GM18511 (cell line): ENCODE results near the gene CLNK.
A peak's percentile ranks its signal among the peaks of the same experiment; 100 is the strongest.
"Not testable (repeated sequence)": the region's sequence is repeated elsewhere in the genome, so short reads cannot be mapped to it uniquely, and the experiment has no call there.

ENCODE experiments used
- ATAC-seq: cut with Tn5 transposase; IDR thresholded peaks from one replicate; pipeline ENCODE4 v1.9.1; 2021; ENCODE audit warnings: mild to moderate bottlenecking, moderate library complexity; ENCODE audit not compliant: unreplicated experiment

CLNK gene

DNA sequence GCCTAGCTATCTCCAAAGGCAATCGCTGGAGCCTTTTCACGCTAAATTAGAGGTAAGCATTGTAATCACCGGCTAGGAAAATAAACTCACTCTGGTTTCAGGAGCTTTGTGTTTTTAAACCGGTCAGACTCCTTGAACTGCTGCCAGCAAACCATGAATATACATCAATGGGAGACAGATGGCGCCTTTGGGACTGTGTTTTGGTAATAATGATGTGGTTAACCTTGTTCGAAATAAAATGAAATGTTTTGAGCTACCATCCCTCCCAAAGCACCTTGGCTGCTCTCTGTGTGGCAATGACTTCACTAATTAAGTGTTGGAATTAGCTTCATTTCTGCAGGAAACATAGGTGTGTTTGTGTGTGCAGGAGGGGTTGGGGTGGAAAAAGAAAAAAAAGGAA lies 65.3 kb downstream of the CLNK start:
- no peak for ATAC-seq

DNA sequence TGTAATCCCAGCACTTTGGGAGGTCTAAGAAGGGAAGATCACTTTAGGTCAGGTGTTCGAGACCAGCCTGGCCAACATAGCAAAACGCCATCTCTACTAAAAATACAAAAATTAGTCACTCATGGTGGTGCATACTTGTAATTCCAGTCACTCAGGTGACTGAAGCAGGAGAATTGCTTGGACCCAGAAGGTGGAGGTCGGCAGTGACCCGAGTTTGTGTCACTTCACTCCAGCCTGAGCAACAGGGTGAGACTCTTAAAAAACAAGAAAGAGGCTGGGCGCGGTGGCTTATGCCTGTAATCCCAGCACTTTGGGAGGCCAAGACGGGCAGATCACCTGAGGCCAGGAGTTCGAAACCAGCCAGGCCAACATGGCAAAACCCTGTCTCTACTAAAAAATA lies 69.6 kb downstream of the CLNK start:
- not testable (repeated sequence) for ATAC-seq

DNA sequence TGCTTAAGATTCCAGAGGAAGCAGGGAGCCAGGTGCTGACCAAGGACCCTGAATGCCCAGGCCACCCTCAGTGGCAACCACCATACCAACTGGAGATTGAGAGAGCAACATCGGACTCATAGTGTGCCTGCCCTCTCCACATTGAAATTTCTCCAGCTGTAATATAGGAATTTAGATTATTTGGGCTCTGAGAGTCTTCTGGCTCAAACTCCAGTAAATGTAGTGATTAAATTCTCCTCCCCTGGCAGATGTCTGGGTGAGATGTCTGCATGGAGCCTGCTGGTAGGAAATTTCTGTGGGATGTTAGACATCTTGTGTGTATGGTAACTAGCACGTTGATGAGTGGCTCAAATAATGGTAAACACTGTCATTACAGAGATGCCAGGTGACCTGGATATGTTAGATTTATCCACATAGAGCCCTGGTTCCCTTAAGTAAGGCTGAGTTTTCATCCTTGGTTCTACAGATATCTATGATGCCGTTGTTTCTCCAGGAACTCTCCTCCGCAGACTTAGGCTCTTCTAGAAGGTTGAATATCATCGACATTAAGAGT lies 70.6 kb downstream of the CLNK start:
- ATAC-seq: no peak

DNA sequence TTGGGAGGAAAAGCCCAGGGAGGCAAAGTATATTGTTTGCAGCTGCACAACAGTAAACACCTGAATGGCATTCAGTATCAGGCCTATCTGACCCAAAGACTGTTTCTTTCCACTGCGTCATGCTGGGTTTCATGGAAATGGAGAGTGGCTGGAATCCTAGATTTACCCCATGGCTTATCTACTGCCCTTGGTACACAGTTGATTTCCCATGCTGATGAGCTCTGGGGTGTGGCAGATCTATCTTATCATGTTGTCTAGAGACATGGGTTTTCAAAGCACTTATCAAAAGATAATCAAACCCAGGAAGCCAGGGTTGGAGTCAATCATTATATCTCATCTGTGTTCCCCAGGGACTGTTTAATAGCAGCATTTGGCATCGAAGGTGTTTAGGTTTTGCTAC lies 72.1 kb downstream of the CLNK start:
- no peak for ATAC-seq

DNA sequence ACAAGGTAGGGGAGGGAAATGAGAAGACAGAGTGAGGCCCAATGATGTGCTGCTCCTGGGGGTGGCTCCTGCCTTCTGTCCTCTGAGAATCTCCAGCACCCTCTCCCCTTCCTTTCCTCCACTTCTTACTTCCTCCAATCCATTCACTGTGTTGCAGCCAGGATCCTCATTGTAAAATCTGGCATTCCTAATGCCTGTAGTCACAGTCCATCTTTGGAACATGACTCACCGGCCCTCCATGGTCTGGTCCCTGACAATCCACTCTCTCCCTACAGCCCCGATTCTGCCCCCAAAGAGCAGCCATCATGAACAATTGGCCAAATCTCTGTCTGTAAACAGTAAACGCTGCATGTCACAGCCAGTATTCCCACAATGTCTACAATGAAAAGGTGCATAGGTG lies 72.9 kb downstream of the CLNK start:
- no peak for ATAC-seq

DNA sequence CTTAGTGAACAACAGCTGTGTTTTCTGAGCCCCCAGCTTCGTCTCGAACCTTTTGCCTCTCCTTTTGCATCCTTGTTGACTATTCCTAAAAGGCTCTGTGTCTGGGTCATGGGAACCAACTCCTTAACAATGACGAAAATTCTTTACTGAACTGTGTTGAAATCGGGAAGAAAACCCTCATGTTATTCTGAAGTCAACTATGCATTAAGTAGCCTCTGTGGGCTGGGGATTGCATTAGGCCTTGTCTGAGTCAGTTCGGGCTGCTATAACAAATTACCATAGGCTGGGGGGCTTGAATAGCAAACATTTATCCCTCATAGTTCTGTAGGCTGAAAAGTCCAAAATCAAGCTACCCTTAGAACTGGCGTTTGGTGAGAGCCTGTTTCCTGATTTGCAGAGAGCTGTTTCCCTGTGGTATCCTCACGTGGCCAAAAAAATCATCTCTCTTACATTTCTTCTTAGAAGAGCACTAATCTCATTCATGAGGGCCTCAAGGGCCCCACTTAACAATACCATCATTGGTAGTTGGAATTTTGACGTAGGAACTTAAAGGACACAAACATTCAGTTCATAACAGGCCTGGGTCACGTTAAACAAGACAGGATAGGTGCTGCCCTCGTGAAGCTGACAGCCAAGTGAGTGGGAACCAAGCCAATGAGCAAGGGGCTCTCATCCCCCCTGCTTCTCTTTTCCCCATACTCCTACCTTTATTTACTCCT lies 75.9 kb downstream of the CLNK start:
- ATAC-seq: no peak

DNA sequence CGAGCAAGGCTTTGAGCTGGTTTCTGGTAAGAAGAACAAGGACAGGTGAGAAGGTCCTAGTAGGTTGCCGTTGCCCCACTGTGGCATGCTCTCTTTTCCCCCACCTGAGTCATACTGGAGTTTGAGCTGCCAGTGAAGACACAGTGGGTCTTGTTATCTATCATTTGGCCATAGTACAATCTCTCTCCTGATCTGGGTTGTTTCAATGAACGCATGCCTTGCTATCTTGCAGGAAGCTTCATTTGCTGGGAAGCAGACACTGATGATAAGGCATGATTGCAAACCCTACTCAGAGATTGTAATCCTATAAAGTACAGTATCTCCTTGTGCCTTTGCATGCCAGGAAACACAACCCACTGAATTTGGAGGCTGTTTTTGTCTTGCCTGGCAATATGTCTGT lies 77.4 kb downstream of the CLNK start:
- no peak for ATAC-seq

DNA sequence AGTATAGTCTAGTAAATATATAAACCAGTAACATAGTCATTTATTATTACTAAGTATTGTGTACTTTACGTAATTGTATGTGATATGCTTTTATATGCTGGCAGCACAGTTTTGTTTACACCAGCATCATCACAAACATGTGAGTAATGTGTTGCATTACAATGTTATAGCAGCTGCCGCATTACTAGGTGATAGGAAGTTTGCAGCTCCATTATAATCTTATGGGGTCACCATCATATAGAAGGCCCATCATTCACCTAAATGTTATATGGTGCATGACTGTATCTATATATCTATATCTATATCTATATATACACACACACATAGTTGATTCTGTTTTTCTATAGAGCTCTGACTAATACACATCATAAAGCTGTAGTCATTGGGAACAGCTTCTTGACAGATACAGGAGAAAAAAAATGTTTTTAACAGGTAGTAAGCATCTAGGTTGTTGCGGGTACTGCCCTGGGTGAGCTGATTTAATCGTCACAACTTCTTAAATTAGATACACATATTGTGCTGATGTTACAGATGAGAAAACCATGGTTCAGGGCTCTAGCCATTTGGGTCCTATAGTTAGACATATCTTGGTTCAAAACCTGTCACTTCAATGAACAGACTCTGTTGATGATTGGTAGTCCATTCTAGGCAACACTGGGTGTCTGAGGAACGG lies 77.9 kb downstream of the CLNK start:
- ATAC-seq: no peak

DNA sequence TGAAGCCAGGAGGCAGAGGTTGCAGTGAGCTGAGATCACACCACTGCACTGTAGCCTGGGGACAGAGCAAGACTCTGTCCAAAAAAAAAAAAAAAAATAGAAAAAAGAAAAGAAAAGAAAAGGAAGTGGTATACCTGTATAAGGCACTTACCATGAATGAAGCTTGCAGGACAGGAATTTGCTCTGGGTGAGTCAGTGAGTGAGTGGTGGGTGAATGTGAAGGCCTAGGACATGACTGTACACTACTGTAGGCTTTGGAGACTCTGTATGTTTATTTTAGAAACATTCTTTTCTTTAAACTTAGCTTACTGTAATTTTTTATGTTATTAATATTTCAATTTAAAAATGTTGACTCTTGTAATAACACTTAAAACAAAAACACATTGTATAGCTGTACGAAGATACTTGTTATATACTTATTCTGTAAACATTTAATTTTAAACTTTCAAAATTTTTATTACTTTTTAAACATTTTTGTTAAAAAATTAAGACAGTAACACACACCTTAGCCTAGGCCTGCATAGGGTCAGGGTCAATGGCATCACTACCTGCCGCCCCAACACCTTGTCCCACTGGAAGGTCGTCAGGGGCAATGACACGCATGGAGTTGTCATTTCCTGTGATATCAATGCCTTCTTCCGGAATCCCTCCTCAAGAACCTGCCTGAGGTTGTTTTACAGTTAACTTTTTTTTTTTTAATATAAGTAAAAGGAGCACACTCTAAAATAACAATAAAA lies 78.7 kb downstream of the CLNK start:
- no peak for ATAC-seq

DNA sequence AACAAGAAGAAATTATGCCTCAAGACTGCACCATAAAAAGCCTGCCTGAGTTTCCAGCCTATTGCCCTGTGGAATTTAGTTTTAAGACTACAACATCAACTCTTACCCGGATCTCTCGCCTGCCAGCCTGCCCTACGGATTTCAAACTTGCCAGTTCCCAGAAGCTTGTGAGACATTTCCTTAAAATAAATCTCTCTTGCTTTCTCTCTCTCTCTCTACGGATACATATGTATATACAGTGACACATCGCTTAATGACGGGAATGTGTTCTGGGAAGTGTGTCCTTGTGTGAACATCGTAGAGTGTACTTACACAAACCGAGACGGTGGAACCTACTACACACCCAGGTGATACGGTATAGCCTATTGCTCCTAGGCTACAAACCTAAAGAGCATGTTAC lies 79.5 kb downstream of the CLNK start:
- no peak for ATAC-seq

DNA sequence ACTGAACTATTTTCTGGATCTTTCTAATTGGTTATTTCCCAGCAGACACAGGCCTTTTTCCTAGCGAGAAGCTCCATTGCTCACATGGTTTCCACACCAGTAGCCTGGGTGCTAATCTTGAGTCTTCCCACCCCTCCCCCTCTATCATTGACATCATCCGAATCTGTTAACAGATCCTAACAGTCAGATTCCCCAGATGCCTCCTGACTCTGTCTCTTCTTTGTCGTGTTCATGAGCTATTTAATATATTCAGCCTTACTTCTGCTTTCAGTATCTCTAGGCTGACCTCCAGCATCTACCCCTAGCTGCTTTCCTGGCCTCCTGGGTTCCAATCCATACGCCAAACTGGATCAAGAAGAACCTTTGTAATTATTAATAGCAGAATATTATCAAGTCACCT lies 85.0 kb downstream of the CLNK start:
- peak; percentile 69 for ATAC-seq

DNA sequence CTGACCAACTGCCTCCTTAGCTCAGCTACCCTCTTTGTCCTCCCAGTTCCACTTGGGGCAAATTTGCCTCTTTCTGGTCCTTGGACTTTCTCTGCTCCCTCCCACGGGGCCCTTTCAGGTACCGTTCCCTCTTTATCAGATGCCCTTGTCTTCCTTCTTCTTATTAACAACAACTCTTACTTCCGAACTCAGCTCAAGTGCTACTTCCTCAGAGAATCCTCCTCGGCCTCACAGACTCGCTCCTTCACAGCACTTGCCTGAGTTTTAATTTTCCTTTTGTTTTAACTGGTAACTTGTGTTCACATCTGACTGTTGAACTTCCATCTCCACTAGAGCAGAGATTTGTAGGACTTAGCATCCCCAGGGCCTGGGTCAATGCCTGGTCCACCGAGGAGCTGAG lies 85.7 kb downstream of the CLNK start:
- peak; percentile 71 for ATAC-seq

DNA sequence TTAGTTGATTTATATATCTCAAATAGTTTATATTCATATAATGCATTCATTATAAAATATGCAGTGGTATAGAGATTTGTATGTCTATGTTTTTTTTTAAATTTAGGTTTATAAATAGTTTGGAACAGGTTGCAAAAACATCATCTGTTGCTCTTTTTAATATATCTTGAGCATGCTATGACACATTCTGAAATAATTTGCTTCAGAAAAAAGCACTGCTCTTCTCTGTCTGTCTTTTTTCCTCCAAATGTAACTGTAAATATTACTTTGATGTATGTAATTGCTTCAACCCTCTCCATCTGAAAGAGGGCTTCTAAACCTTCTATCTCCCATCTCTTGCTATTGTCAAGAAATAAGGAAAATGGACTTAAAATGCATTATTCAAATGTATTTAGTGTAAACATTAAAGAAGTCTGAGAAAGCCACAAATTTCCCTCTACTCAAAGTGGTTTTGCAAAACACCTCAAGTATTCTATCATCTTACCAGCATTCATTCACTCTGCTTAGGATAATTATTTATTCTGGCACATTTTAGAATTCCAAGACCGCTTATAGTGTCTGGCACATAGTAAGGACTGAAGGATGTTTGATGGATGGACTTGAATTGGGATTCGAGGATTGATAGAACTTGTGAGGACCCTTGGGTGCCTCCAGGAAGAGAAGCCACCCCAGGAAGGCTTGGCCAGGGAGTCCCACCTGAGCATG lies 87.8 kb downstream of the CLNK start:
- ATAC-seq: no peak

DNA sequence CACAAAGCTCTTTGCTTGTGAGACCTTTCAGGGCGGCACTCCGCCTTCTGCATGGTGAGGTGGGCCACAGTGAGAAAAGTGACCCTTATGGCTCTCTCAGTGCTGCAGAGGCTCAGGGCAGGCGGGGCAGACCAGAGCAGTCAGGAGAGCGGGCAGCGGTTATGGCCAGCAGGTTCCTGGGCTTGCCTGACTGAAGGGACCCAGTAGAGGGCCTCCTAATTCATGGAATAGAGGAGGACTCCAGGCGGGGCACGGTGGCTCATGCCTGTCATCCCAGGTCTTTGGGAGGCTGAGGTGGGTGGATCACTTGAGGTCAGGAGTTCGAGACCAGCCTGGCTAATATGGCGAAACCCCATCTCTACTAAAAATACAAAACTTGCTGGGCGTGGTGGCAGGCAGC lies 91.4 kb downstream of the CLNK start:
- ATAC-seq: no peak

DNA sequence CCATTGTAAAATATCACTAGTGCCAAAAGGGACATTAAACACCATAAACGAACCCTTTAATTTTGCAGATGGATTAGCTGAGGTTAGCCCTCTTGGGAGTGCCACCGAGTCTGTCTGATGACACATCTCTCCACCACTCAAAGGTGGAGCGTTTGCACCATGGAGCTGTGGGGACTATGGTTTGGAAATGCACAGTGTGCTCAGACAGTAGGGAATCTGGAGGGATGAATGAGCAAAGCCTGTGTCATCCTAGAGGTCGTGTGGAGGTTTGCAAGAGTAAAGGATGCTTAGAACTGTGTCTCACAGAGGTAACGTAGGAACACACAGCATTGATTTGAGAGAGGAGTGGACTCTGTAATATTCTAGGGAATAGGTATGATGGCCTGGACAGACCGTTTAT lies 93.7 kb downstream of the CLNK start:
- no peak for ATAC-seq

DNA sequence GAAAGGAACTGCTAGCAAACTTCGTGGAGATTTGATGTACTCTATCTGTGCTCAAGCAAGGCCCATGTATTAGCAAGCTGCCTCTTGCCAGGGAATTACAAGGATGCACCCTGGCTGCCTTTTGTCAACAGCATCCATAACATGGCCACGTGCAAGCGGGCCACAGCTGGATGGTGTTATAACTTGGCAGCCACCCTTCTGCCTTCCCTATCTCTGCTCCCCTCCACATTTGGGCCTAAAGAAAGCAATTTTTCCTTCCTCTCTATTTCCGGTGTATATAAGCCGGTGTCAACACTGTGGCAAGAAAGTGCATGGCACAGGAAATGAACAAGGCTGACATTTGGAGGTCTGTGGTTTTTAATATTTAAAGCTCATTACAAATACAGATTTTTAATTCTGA lies 94.8 kb downstream of the CLNK start:
- no peak for ATAC-seq

DNA sequence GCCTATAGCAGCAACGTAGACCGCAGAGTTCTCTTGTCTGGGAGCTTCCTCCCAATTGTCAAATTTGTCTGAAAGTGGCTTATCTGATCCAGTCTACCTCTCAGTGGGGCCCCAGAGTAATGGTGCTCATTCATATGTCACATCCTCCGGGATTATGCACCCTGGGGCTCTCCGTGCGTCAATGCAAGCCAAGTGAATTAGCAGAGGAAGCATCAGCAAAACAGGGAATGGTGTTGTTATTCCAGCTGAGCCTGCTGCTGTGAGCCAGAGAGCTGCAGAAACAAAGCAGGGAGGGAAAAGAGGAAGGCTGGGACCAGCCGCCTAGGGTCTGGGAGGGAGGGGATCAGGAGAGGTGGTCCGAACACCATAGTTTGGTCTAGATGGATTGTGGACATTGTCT lies 95.2 kb downstream of the CLNK start:
- no peak for ATAC-seq

DNA sequence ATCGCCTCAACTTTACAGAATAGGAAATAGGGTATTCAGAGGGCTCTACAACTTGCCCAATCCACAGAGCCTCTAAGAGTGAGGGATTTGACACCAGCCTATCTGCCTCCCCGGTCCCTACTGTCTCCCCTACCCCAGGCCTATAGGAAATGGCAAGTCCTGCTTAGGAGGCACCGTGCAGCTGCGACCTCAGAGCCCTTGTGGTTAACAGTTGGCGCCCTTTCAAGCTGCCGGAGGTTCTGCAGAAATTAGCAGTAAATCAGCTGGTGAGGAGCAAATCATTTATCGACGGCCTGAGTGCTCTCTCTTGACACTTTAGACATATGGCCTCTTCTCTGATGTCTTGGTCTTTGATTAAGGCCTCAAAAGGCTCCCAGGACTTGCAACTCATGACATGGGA lies 96.9 kb downstream of the CLNK start:
- ATAC-seq: no peak

DNA sequence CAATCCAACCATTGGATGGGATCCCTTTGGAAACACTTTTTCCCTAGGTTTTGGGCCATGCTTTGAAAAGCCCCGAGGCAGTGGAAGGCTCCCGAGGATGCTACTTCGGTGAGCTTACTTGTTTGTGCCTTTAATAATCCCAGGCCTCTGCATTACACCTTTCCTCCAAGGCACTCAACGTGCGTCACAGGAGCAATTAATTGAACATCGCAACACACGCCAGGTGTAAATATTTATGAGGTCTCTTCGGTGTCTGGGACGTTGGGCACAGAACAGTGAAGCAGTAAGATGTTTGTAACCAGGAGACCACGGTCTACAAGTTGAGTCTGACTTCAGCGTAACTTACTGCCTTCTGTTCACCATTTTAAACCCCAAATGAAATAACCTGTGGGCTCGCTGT lies 97.3 kb downstream of the CLNK start:
- no peak for ATAC-seq

DNA sequence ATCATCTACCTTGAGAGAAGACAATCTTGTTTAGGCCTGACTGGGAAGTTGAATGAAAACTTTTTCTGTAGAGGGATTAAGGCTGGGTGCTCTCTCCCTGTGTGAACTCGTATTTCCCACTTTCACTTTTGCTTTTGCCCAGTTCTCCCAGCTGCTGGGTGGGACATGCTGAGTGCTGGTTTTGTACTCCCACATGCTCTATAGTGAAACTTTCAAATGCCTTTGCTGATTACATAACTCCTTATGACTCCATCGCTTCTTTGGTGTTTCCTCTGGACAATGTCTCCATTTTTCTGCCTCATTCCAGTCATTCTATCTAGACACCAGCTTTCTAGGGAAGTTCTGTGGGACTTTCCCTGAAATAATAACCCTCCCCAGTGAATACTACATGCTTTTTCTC lies 100.5 kb downstream of the CLNK start:
- peak; percentile 64 for ATAC-seq

DNA sequence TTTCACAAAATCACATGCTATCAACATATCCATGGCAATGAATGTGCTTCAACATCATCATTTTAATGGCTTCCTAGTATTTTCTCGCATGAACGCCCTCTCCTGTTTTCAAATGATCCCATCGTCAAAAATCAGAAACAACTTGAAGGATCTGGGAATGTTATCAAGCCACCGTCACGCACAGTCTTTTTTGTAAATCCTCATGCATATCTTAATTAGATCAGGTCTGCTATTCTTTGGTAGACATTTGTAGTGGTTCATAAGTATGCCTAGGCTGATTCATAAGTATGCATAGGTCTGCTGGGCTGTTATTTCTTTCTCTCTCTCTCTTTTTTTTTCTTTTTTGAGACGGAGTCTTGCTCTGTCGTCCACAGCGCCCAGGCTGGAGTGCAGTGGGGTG lies 101.6 kb downstream of the CLNK start:
- ATAC-seq: no peak
